ENCODE results near the gene AMBN.

DNA sequence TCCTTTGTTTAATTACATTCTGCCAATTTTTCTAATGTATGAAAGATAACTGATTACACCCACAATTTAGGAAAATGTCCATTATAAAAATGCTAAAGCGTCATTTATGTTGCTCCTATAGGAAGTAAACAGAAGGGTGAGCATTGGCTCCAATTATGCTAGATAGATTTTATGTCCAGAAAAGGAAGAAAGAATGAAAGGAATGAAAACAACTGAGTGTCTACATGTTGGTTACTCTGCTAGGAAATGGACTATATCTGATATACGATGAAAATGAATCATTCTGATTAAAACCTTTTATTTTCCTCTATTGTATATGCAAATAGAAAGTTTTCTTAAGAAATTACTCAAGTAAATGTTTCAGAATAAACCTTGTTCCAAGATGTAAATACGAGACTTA lies 38.1 kb downstream of the AMBN start:
- no peak for TF ChIP-seq POLR2A (IDR thresholded peaks at IDR 0.05)
- TF ChIP-seq, protein P1, sequence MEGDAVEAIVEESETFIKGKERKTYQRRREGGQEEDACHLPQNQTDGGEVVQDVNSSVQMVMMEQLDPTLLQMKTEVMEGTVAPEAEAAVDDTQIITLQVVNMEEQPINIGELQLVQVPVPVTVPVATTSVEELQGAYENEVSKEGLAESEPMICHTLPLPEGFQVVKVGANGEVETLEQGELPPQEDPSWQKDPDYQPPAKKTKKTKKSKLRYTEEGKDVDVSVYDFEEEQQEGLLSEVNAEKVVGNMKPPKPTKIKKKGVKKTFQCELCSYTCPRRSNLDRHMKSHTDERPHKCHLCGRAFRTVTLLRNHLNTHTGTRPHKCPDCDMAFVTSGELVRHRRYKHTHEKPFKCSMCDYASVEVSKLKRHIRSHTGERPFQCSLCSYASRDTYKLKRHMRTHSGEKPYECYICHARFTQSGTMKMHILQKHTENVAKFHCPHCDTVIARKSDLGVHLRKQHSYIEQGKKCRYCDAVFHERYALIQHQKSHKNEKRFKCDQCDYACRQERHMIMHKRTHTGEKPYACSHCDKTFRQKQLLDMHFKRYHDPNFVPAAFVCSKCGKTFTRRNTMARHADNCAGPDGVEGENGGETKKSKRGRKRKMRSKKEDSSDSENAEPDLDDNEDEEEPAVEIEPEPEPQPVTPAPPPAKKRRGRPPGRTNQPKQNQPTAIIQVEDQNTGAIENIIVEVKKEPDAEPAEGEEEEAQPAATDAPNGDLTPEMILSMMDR (IDR thresholded peaks at IDR 0.05) = no peak

Measured in suprapubic skin (tissue), 3 donors.